Measurements from ENCODE around the gene KBTBD12.

DNA sequence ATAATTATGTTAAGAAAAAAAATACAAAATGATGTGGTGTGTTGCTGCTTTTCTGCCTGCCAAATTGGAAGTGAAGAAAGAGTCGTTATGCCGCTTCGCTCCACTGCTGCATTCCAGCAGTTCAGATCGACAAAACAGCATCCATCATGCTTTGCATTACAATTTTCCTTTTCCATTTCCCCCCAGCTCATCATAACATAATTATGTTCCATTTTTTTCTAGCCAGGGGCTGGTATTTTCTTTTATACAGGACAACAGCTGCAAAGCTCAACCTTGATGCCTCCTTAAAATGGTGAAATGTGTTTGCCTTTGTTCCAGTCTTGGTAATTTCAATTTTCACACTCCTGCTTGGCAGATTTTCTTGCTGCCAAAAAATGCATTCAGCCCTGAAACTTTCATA is 44.9 kb upstream of the KBTBD12 start:
- TF ChIP-seq, protein P1, sequence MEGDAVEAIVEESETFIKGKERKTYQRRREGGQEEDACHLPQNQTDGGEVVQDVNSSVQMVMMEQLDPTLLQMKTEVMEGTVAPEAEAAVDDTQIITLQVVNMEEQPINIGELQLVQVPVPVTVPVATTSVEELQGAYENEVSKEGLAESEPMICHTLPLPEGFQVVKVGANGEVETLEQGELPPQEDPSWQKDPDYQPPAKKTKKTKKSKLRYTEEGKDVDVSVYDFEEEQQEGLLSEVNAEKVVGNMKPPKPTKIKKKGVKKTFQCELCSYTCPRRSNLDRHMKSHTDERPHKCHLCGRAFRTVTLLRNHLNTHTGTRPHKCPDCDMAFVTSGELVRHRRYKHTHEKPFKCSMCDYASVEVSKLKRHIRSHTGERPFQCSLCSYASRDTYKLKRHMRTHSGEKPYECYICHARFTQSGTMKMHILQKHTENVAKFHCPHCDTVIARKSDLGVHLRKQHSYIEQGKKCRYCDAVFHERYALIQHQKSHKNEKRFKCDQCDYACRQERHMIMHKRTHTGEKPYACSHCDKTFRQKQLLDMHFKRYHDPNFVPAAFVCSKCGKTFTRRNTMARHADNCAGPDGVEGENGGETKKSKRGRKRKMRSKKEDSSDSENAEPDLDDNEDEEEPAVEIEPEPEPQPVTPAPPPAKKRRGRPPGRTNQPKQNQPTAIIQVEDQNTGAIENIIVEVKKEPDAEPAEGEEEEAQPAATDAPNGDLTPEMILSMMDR (IDR thresholded peaks at IDR 0.05 in 2 of 3, conservative IDR thresholded peaks at IDR 0.05 in 1 of 3; ENCODE audit: borderline replicate concordance in 1 of 3, insufficient read depth in 1 of 3, low read depth in 2 of 3, low read length in 2 of 3), result no peak
- no peak for TF ChIP-seq FOSL1 (IDR thresholded peaks at IDR 0.05; ENCODE audit: low read depth)

All from HCT116 (cell line).